ENCODE results near the gene TEAD3.

DNA sequence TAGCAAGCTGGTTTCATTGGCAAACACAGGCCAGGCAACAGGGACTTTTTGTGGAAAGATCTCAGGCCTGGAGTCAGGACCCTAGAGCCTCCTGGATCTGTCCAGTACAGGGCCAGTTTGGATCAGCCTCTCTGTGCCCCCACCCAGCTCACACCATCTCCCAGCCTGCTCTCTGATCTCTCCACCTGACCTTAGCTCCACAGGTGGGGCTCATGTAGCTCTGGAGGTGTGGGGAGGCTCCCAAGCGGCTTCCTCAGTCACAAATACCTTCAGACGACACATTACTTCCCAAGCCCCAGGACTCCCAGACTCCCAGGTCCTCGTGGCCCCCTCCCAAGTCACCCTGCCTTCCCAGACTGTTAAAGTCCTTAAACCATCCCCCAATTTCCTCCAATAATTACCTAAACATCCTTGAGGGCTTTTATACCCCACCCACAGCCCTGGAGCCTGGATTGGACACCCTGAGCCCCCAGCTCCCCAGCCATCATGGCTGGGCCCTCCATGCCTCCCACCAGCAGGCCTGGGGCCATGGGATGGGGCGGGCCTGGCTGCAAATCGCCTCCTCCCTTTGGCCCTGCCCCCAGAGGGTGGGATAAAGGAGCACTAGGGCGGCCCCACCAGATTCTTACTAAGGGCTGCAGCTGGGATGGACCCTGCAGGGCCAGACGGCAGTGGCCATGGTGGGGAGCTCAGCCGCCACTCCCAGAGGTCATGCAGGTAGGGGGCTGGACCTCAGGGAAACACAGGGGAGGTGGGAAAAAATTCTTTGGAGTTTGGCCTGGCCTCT, 60.6 kb downstream of the TEAD3 start:
- TF ChIP-seq, protein P1, sequence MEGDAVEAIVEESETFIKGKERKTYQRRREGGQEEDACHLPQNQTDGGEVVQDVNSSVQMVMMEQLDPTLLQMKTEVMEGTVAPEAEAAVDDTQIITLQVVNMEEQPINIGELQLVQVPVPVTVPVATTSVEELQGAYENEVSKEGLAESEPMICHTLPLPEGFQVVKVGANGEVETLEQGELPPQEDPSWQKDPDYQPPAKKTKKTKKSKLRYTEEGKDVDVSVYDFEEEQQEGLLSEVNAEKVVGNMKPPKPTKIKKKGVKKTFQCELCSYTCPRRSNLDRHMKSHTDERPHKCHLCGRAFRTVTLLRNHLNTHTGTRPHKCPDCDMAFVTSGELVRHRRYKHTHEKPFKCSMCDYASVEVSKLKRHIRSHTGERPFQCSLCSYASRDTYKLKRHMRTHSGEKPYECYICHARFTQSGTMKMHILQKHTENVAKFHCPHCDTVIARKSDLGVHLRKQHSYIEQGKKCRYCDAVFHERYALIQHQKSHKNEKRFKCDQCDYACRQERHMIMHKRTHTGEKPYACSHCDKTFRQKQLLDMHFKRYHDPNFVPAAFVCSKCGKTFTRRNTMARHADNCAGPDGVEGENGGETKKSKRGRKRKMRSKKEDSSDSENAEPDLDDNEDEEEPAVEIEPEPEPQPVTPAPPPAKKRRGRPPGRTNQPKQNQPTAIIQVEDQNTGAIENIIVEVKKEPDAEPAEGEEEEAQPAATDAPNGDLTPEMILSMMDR (IDR thresholded peaks at IDR 0.05): no peak
- TF ChIP-seq, protein P2, sequence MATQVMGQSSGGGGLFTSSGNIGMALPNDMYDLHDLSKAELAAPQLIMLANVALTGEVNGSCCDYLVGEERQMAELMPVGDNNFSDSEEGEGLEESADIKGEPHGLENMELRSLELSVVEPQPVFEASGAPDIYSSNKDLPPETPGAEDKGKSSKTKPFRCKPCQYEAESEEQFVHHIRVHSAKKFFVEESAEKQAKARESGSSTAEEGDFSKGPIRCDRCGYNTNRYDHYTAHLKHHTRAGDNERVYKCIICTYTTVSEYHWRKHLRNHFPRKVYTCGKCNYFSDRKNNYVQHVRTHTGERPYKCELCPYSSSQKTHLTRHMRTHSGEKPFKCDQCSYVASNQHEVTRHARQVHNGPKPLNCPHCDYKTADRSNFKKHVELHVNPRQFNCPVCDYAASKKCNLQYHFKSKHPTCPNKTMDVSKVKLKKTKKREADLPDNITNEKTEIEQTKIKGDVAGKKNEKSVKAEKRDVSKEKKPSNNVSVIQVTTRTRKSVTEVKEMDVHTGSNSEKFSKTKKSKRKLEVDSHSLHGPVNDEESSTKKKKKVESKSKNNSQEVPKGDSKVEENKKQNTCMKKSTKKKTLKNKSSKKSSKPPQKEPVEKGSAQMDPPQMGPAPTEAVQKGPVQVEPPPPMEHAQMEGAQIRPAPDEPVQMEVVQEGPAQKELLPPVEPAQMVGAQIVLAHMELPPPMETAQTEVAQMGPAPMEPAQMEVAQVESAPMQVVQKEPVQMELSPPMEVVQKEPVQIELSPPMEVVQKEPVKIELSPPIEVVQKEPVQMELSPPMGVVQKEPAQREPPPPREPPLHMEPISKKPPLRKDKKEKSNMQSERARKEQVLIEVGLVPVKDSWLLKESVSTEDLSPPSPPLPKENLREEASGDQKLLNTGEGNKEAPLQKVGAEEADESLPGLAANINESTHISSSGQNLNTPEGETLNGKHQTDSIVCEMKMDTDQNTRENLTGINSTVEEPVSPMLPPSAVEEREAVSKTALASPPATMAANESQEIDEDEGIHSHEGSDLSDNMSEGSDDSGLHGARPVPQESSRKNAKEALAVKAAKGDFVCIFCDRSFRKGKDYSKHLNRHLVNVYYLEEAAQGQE (IDR thresholded peaks at IDR 0.05; ENCODE audit: insufficient read depth in 1 of 2, low read depth in 2 of 2, low read length in 1 of 2): no peak
- TF ChIP-seq POLR2AphosphoS5 (IDR thresholded peaks at IDR 0.05; ENCODE audit: low read depth, low read length) (no peak), TCF7L2 (IDR thresholded peaks at IDR 0.05; ENCODE audit: low read depth, low read length) (no peak), SIN3A (IDR thresholded peaks at IDR 0.05; ENCODE audit: borderline replicate concordance, insufficient read depth, low read depth, low read length) (no peak)
